Measurements from ENCODE around the gene TMEM44.

The TMEM44 gene

DNA sequence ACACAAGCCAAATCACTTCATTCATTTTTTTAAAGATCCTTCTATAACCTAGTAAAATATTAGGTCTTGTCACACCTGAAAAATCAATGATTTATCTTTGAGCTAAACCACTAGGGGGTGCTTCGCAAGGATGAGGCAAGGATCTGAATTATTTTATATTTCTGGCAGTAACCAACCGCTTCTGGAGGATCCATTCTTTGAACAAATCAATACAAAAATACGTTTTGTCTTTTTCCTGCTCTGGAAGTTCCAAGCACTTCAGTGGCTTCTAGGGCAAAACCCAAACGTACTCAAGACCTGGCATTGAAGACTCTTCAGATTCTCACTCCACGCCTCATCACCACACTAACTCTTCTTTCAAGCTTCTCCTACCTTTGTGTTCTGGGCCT is 38.3 kb upstream of the TMEM44 start:
- peaks cover 39% of the 10 kb centered on the region for H3K4me1 ChIP-seq (ENCODE audit: control insufficient read depth, insufficient read depth, low read length)
- H3K27me3 ChIP-seq (replicated peaks; ENCODE audit: control insufficient read depth, insufficient read depth, low read length) = no peaks in the 10 kb centered on the region
- peak overlapping the region; percentile 93 for H3K9ac ChIP-seq (ENCODE audit: low read length)
- H3K4me3 ChIP-seq (ENCODE audit: low read length) = peak overlapping the region; percentile 92
- H3K36me3 ChIP-seq (ENCODE audit: control insufficient read depth, insufficient read depth, low read length, severe bottlenecking) = peaks cover 26% of the 10 kb centered on the region
- peak; percentile 84 for DNase-seq (ENCODE audit: low read depth)
- H3K9me3 ChIP-seq (ENCODE audit: control insufficient read depth, low read length) = no peaks in the 10 kb centered on the region

- Histone ChIP-seq H3K9ac (ENCODE audit: low read length) (no peak overlapping the region), H3K36me3 (ENCODE audit: control insufficient read depth, insufficient read depth, low read length, severe bottlenecking) (peaks cover 58% of the 10 kb centered on the region), H3K27me3 (replicated peaks; ENCODE audit: control insufficient read depth, insufficient read depth, low read length) (no peaks in the 10 kb centered on the region), H3K4me1 (ENCODE audit: control insufficient read depth, insufficient read depth, low read length) (peaks cover 14% of the 10 kb centered on the region), H3K4me3 (ENCODE audit: low read length) (no peak overlapping the region), H3K9me3 (ENCODE audit: control insufficient read depth, low read length) (no peaks in the 10 kb centered on the region)
- no peak for DNase-seq (ENCODE audit: low read depth)
Observed at GRCh38 chr3:194667363-194667762, 34.1 kb upstream of the TMEM44 start.

GRCh38 chr3:194664857-194665256 is 31.6 kb upstream of the TMEM44 start:
- H3K36me3 ChIP-seq (ENCODE audit: control insufficient read depth, insufficient read depth, low read length, severe bottlenecking) = peaks cover 73% of the 10 kb centered on the region
- H3K27me3 ChIP-seq (replicated peaks; ENCODE audit: control insufficient read depth, insufficient read depth, low read length) = no peaks in the 10 kb centered on the region
- no peak for DNase-seq (ENCODE audit: low read depth)
- no peaks in the 10 kb centered on the region for H3K9me3 ChIP-seq (ENCODE audit: control insufficient read depth, low read length)
- no peak overlapping the region for H3K4me3 ChIP-seq (ENCODE audit: low read length)
- no peak overlapping the region for H3K9ac ChIP-seq (ENCODE audit: low read length)
- no peaks in the 10 kb centered on the region for H3K4me1 ChIP-seq (ENCODE audit: control insufficient read depth, insufficient read depth, low read length)

DNA sequence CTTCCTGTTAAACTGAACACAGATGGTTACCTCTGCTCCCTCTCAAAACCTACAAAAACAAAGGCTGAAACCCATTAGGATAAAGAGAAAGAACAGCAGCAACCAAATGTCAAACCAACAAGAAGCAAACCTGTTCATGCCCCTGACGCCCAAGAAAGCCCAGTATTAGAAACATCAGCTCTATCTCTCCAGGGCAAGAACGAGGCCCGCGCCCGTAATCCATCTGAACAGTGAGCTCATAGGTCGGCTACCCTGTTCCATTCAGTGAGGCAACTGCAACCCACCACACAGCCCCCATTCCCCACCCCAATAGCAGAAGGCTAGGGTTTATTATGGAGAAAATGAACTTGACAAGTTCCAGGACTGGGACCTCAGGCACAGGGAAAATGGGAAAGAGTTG is 28.7 kb upstream of the TMEM44 start:
- no peaks in the 10 kb centered on the region for H3K4me1 ChIP-seq (ENCODE audit: control insufficient read depth, insufficient read depth, low read length)
- no peak overlapping the region for H3K9ac ChIP-seq (ENCODE audit: low read length)
- no peaks in the 10 kb centered on the region for H3K27me3 ChIP-seq (replicated peaks; ENCODE audit: control insufficient read depth, insufficient read depth, low read length)
- no peak for DNase-seq (ENCODE audit: low read depth)
- peaks cover 82% of the 10 kb centered on the region for H3K36me3 ChIP-seq (ENCODE audit: control insufficient read depth, insufficient read depth, low read length, severe bottlenecking)
- no peaks in the 10 kb centered on the region for H3K9me3 ChIP-seq (ENCODE audit: control insufficient read depth, low read length)
- H3K4me3 ChIP-seq (ENCODE audit: low read length) = no peak overlapping the region

- H3K36me3 ChIP-seq (ENCODE audit: control insufficient read depth, insufficient read depth, low read length, severe bottlenecking) = peaks cover 77% of the 10 kb centered on the region
- H3K9ac ChIP-seq (ENCODE audit: low read length) = no peak overlapping the region
- no peak overlapping the region for H3K4me3 ChIP-seq (ENCODE audit: low read length)
- H3K9me3 ChIP-seq (ENCODE audit: control insufficient read depth, low read length) = no peaks in the 10 kb centered on the region
- H3K4me1 ChIP-seq (ENCODE audit: control insufficient read depth, insufficient read depth, low read length) = no peaks in the 10 kb centered on the region
- DNase-seq (ENCODE audit: low read depth) = no peak
- H3K27me3 ChIP-seq (replicated peaks; ENCODE audit: control insufficient read depth, insufficient read depth, low read length) = no peaks in the 10 kb centered on the region
Observed at GRCh38 chr3:194661374-194661773, 28.2 kb upstream of the TMEM44 start.

DNA sequence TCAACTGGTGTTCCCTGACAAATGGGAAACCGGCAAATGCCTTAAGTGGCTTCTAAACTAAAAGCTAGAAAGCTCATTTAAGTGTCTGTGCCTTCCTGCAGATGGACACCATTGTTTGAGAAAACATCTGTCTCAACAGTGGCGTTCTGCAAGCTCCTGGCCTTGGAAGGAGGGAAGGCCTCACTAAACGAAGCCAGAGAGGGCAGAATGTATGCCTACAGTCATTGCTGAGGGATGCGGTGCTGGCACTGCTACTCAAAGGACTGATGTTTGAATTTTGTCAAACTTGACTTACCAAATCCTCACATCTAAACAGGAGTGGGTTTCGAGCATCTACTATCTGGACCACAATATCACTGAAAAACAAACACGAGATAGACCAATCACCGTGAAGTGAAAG is 26.6 kb upstream of the TMEM44 start:
- H3K4me1 ChIP-seq (ENCODE audit: control insufficient read depth, insufficient read depth, low read length) = no peaks in the 10 kb centered on the region
- no peaks in the 10 kb centered on the region for H3K9me3 ChIP-seq (ENCODE audit: control insufficient read depth, low read length)
- DNase-seq (ENCODE audit: low read depth) = no peak
- peaks cover 69% of the 10 kb centered on the region for H3K36me3 ChIP-seq (ENCODE audit: control insufficient read depth, insufficient read depth, low read length, severe bottlenecking)
- H3K4me3 ChIP-seq (ENCODE audit: low read length) = no peak overlapping the region
- H3K27me3 ChIP-seq (replicated peaks; ENCODE audit: control insufficient read depth, insufficient read depth, low read length) = no peaks in the 10 kb centered on the region
- no peak overlapping the region for H3K9ac ChIP-seq (ENCODE audit: low read length)

DNA sequence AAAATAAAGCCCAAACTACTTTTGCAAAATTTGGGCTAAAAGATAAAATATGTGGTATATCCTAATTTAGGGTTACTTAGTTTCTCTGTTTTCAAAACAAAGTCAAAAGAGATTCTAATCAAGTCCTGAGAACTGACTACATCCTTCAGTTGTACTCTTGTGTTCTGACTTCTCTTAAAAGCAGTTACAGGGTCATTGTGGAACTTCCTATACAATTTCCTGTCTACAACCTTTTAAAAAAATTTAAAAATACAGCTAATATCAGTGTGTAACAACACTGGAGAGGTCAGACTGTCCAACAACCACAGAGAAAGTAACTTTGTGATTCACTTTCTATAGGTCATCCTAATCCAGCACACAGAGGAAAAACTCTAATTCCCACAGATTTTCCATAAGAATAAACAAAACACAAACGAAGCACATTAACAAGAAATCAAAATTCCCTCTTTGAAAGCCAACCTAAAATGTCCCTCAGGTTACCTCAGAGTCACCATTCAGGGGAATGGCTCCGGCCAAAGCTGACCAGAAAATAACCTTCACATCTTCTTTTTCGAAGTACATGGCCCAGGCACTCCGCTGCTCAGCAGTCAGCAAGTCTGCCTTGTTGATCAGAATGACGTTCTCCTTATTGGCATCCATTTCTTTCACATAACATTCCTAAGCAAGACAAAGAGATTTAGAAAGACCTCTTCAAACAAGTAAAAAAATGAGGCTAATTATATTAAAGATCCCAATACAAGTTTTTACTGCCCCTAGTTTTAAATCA is 25.4 kb upstream of the TMEM44 start:
- H3K36me3 ChIP-seq (ENCODE audit: control insufficient read depth, insufficient read depth, low read length, severe bottlenecking) = peaks cover 68% of the 10 kb centered on the region
- DNase-seq (ENCODE audit: low read depth) = no peak
- no peak overlapping the region for H3K4me3 ChIP-seq (ENCODE audit: low read length)
- no peaks in the 10 kb centered on the region for H3K27me3 ChIP-seq (replicated peaks; ENCODE audit: control insufficient read depth, insufficient read depth, low read length)
- H3K9me3 ChIP-seq (ENCODE audit: control insufficient read depth, low read length) = no peaks in the 10 kb centered on the region
- no peaks in the 10 kb centered on the region for H3K4me1 ChIP-seq (ENCODE audit: control insufficient read depth, insufficient read depth, low read length)
- H3K9ac ChIP-seq (ENCODE audit: low read length) = no peak overlapping the region

GRCh38 chr3:194657439-194657838 is 24.2 kb upstream of the TMEM44 start:
- Histone ChIP-seq H3K4me3 (ENCODE audit: low read length) (no peak overlapping the region), H3K9ac (ENCODE audit: low read length) (no peak overlapping the region), H3K9me3 (ENCODE audit: control insufficient read depth, low read length) (no peaks in the 10 kb centered on the region), H3K4me1 (ENCODE audit: control insufficient read depth, insufficient read depth, low read length) (no peaks in the 10 kb centered on the region), H3K36me3 (ENCODE audit: control insufficient read depth, insufficient read depth, low read length, severe bottlenecking) (peaks cover 73% of the 10 kb centered on the region), H3K27me3 (replicated peaks; ENCODE audit: control insufficient read depth, insufficient read depth, low read length) (no peaks in the 10 kb centered on the region)
- no peak for DNase-seq (ENCODE audit: low read depth)

GRCh38 chr3:194654443-194654842 is 21.2 kb upstream of the TMEM44 start:
- no peaks in the 10 kb centered on the region for H3K27me3 ChIP-seq (replicated peaks; ENCODE audit: control insufficient read depth, insufficient read depth, low read length)
- DNase-seq (ENCODE audit: low read depth) = no peak
- no peak overlapping the region for H3K4me3 ChIP-seq (ENCODE audit: low read length)
- no peaks in the 10 kb centered on the region for H3K9me3 ChIP-seq (ENCODE audit: control insufficient read depth, low read length)
- peaks cover 77% of the 10 kb centered on the region for H3K36me3 ChIP-seq (ENCODE audit: control insufficient read depth, insufficient read depth, low read length, severe bottlenecking)
- H3K9ac ChIP-seq (ENCODE audit: low read length) = no peak overlapping the region
- no peaks in the 10 kb centered on the region for H3K4me1 ChIP-seq (ENCODE audit: control insufficient read depth, insufficient read depth, low read length)

DNA sequence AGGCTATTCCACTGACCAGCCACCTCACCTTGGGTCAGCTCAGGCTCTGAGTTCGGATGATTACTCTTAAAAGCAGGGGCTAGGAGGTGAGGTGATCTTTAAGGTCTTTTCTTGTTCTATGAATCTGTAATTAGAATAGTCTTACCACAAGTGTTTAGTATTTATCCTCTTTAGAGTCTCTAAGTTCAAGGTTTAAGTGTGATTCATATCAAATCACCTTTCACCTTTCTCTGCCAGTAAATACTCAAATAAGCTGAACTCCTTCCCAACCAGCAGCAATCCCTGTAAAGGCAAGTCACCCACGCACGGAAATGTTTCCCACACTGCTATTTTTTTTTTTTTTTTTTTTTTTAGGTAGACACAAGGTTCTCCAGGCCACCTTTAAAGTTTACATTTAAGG is 14.5 kb upstream of the TMEM44 start:
- H3K4me1 ChIP-seq (ENCODE audit: control insufficient read depth, insufficient read depth, low read length) = peaks cover 3% of the 10 kb centered on the region
- H3K4me3 ChIP-seq (ENCODE audit: low read length) = no peak overlapping the region
- no peak for DNase-seq (ENCODE audit: low read depth)
- no peak overlapping the region for H3K9ac ChIP-seq (ENCODE audit: low read length)
- peaks cover 89% of the 10 kb centered on the region for H3K36me3 ChIP-seq (ENCODE audit: control insufficient read depth, insufficient read depth, low read length, severe bottlenecking)
- H3K27me3 ChIP-seq (replicated peaks; ENCODE audit: control insufficient read depth, insufficient read depth, low read length) = no peaks in the 10 kb centered on the region
- H3K9me3 ChIP-seq (ENCODE audit: control insufficient read depth, low read length) = no peaks in the 10 kb centered on the region

DNA sequence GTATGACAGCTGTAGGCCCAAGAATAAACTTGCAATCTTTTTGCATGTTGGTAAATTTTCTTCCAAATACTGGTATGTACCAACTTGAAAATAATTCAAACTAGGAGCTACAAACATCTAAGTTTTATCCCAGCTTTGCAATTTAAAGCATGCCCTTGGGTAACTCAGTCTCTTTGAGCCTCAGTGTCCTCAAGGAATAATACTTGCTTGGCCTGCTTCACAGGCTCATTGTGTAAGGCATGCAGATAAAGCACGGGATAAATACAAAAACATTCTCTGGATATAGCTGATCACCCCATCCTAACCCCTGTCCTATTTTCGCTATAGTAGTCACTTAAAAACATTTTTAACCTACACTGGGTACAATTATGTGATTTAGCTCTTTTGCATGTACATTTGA is 9.6 kb upstream of the TMEM44 start:
- no peaks in the 10 kb centered on the region for H3K27me3 ChIP-seq (replicated peaks; ENCODE audit: control insufficient read depth, insufficient read depth, low read length)
- peaks cover 65% of the 10 kb centered on the region for H3K36me3 ChIP-seq (ENCODE audit: control insufficient read depth, insufficient read depth, low read length, severe bottlenecking)
- peaks cover 9% of the 10 kb centered on the region for H3K4me1 ChIP-seq (ENCODE audit: control insufficient read depth, insufficient read depth, low read length)
- no peak for DNase-seq (ENCODE audit: low read depth)
- no peak overlapping the region for H3K4me3 ChIP-seq (ENCODE audit: low read length)
- peak overlapping the region; percentile 38 for H3K9ac ChIP-seq (ENCODE audit: low read length)
- H3K9me3 ChIP-seq (ENCODE audit: control insufficient read depth, low read length) = no peaks in the 10 kb centered on the region

DNA sequence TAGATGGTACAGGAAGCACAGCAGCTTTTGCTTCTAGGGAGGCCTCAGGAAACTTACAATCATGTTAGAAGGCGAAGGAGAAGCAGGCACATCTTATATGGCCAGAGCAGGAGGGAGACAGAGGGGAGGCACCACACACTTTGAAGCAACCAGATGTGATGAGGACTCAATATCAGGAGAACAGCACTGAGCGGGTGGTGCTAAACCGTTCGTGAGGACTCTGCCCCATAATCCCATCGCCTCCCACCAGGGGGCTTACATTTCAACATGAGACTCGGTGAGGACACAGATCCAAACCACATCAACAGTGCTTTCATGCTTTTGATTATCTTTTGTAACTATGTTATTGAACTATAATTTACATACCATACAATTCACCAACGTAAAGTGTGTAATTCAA is 7.6 kb upstream of the TMEM44 start:
- peaks cover 9% of the 10 kb centered on the region for H3K4me1 ChIP-seq (ENCODE audit: control insufficient read depth, insufficient read depth, low read length)
- peak; percentile 33 for DNase-seq (ENCODE audit: low read depth)
- H3K9ac ChIP-seq (ENCODE audit: low read length) = no peak overlapping the region
- no peaks in the 10 kb centered on the region for H3K27me3 ChIP-seq (replicated peaks; ENCODE audit: control insufficient read depth, insufficient read depth, low read length)
- H3K9me3 ChIP-seq (ENCODE audit: control insufficient read depth, low read length) = no peaks in the 10 kb centered on the region
- H3K4me3 ChIP-seq (ENCODE audit: low read length) = no peak overlapping the region
- H3K36me3 ChIP-seq (ENCODE audit: control insufficient read depth, insufficient read depth, low read length, severe bottlenecking) = peaks cover 46% of the 10 kb centered on the region
